ENCODE results near the gene GPR37L1. TPM values are rescaled to one million over a fixed set of nuclear protein-coding genes. Genes with fewer than 3 reads are reported as not detected.

Gene GPR37L1
- total RNA-seq, 5 donors from 2014 or later (not counting 1 experiment from before 2014, with no cell fraction given): not detected

- H3K4me1 Mint-ChIP-seq: peaks cover 89 to 94% (median 90%) of the 10 kb centered on the region in 3 donors
- H3K36me3 Mint-ChIP-seq: peaks cover 11% of the 10 kb centered on the region
- Histone ChIP-seq H3K27ac (ENCODE audit: low read length) (peak overlapping the region; percentile 95), H3K9me3 (no peaks in the 10 kb centered on the region), H3K36me3 (ENCODE audit: control insufficient read depth in 2 of 2, extremely low read depth in 1 of 2, insufficient read depth in 1 of 2, low read length in 1 of 2) (peaks cover 10 to 36% of the 10 kb centered on the region in 2 donors), H3K4me1 (ENCODE audit: control insufficient read depth in 1 of 2, extremely low read depth in 1 of 2, insufficient read depth in 2 of 2, low read length in 2 of 2) (peaks cover 56 to 98% of the 10 kb centered on the region in 2 experiments), H3K4me3 (ENCODE audit: control insufficient read depth in 1 of 2, extremely low read depth in 1 of 2, low read length in 1 of 2) (peak overlapping the region; percentile 72 to 95), H3K27me3 (replicated peaks in 1 of 2; ENCODE audit: control insufficient read depth in 2 of 2, extremely low read depth in 1 of 2, insufficient read depth in 2 of 2, low read length in 1 of 2) (no peaks in the 10 kb centered on the region)
- no peaks in the 10 kb centered on the region for H3K9me3 Mint-ChIP-seq
- H3K27ac Mint-ChIP-seq: peak overlapping the region; percentile 99
- ChIA-PET POLR2A (interaction anchor here in 1 of 2 donors (1.2 kb wide), 1 partner anchor 12 kb away, joined by 3 read pairs; no protein-coding TSS in a partner anchor), CTCF (interaction anchor here (0.6 to 1.6 kb wide), 7 partner anchors 8 to 182 kb away, joined by 3 to 9 read pairs (median 4); partner anchors contain the start of gene UBE2T (in 1 of the 2))
- H3K4me3 Mint-ChIP-seq: peak overlapping the region; percentile 90 to 92 (median 92)
- ATAC-seq (replicated peaks in 1 of 4) (peak; percentile 22 to 47 (median 34)), DNase-seq (peak in 21 of 35 experiments; percentile 21 to 68 (median 42))
- WGBS (ENCODE audit: insufficient coverage): 0% methylated on average over 11 of the region's 16 CpGs
- H3K27me3 Mint-ChIP-seq: no peaks in the 10 kb centered on the region
These were observed 37.0 kb downstream of the GPR37L1 start for GRCh38 chr1:202159534-202160371.

DNA sequence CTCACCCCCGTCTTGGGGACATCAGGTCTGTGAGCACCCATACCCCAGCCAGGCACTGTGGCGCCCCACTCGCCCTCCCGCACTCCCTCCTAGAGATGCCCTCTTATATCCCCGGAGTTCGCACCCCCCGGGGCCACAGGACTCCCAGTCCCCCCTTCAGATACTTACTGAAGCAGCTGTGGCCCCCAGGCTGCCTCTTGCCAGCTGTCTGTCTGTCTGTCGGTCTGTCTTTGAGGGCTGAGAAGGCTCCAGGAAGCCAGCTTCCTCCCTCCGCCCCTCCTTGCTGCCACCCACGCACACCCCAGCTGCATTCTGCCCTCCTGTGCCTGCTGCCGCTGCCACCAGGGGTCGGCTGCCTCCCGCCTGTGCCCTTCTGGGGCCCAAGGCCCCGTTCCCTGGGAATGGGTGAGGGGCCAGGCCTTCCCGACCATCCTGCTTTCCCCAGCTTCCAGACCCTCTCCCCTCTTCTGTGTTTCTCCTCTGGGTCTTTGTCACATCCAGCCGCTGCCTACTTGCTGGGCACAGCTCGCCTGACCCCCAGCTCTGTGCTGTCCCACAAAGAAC lies 37.7 kb downstream of the GPR37L1 start, which contains the start of gene PTPN7:
Gene PTPN7, minus strand, starts transcription at position 226 of the 564 bp plus-strand sequence. CDS start 1,200 bp downstream, outside the sequence.
- WGBS (ENCODE audit: insufficient coverage): 2% methylated on average over 14 of the region's 17 CpGs
- H3K36me3 ChIP-seq (ENCODE audit: control insufficient read depth in 2 of 2, extremely low read depth in 1 of 2, insufficient read depth in 1 of 2, low read length in 1 of 2): peaks cover 7 to 28% of the 10 kb centered on the region in 2 donors
- peaks cover 59 to 98% of the 10 kb centered on the region in 2 experiments for H3K4me1 ChIP-seq (ENCODE audit: control insufficient read depth in 1 of 2, extremely low read depth in 1 of 2, insufficient read depth in 2 of 2, low read length in 2 of 2)
- H3K27me3 ChIP-seq (replicated peaks in 1 of 2; ENCODE audit: control insufficient read depth in 2 of 2, extremely low read depth in 1 of 2, insufficient read depth in 2 of 2, low read length in 1 of 2): no peaks in the 10 kb centered on the region
- no peaks in the 10 kb centered on the region for H3K9me3 ChIP-seq
- Mint-ChIP-seq H3K36me3 (peaks cover 4% of the 10 kb centered on the region), H3K27me3 (no peaks in the 10 kb centered on the region), H3K27ac (peak within 1 kb of the TSS; percentile 99), H3K4me1 (peaks cover 90 to 94% (median 91%) of the 10 kb centered on the region in 3 donors), H3K4me3 (peak within 1 kb of the TSS; percentile 90 to 92 (median 92)), H3K9me3 (no peaks in the 10 kb centered on the region)
- peak within 1 kb of the TSS; percentile 72 to 95 for H3K4me3 ChIP-seq (ENCODE audit: control insufficient read depth in 1 of 2, extremely low read depth in 1 of 2, low read length in 1 of 2)
- DNase-seq (peak; percentile 57 to 86 (median 78)), ATAC-seq (replicated peaks in 1 of 4) (peak; percentile 71 to 75 (median 72))
- ChIA-PET CTCF (interaction anchor here (0.5 to 1.6 kb wide), 7 partner anchors 9 to 181 kb away, joined by 3 to 9 read pairs (median 4); partner anchors contain the start of gene UBE2T (in 1 of the 2)), POLR2A (interaction anchor here in 1 of 2 donors (1.2 kb wide), 1 partner anchor 13 kb away, joined by 3 read pairs; no protein-coding TSS in a partner anchor)
- peak within 1 kb of the TSS; percentile 95 for H3K27ac ChIP-seq (ENCODE audit: low read length)

GRCh38 chr1:202161151-202162046 lies 38.7 kb downstream of the GPR37L1 start:
- peak overlapping the region; percentile 99 for H3K27ac Mint-ChIP-seq

DNA sequence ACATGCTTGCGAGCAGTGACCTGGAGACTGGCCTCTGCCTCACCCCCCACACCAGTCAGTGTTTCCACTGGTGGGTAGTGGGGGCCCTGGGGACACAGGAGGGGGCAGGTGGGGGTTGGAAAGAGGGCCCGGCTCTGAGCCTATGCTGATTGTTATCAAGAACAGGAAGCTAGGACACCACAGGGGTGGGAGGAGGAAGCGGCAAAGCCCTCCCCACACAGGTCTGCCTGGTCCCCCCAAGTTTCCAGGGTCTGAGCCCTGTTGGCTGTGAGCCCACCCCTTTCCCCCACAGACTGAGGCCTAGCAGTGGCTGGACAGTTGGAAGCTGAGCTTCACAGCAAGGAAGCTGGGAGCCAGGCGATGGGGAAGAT lies 39.3 kb downstream of the GPR37L1 start:
- Histone ChIP-seq H3K9me3 (no peaks in the 10 kb centered on the region), H3K4me1 (ENCODE audit: control insufficient read depth in 1 of 2, extremely low read depth in 1 of 2, insufficient read depth in 2 of 2, low read length in 2 of 2) (peaks cover 63 to 98% of the 10 kb centered on the region in 2 experiments), H3K36me3 (ENCODE audit: control insufficient read depth in 2 of 2, extremely low read depth in 1 of 2, insufficient read depth in 1 of 2, low read length in 1 of 2) (peaks cover 2 to 13% of the 10 kb centered on the region in 2 donors), H3K27me3 (replicated peaks in 1 of 2; ENCODE audit: control insufficient read depth in 2 of 2, extremely low read depth in 1 of 2, insufficient read depth in 2 of 2, low read length in 1 of 2) (no peaks in the 10 kb centered on the region), H3K4me3 (ENCODE audit: control insufficient read depth in 1 of 2, extremely low read depth in 1 of 2, low read length in 1 of 2) (peak overlapping the region; percentile 19 to 95), H3K27ac (ENCODE audit: low read length) (peak overlapping the region; percentile 95)
- Mint-ChIP-seq H3K4me3 (peak overlapping the region; percentile 90 to 92 (median 92)), H3K27me3 (no peaks in the 10 kb centered on the region), H3K27ac (peak overlapping the region; percentile 82 to 99), H3K4me1 (peaks cover 84 to 95% (median 86%) of the 10 kb centered on the region in 3 donors), H3K36me3 (peaks cover 3% of the 10 kb centered on the region), H3K9me3 (no peaks in the 10 kb centered on the region)
- DNase-seq (peak in 4 of 35 experiments; percentile 11 to 59 (median 34)), ATAC-seq (replicated peaks in 1 of 4) (peak in 2 of 4 experiments; percentile 4 to 13)
- CTCF ChIA-PET: no interaction called here
- no CpG with 5 or more reads among the region's 4 CpGs for WGBS (ENCODE audit: insufficient coverage)
- POLR2A ChIA-PET: interaction anchor here in 1 of 2 donors (0.6 kb wide), 1 partner anchor 38 kb away, joined by 4 read pairs; no protein-coding TSS in a partner anchor

More at GRCh38 chr1:202161151-202162046, 38.7 kb downstream of the GPR37L1 start:
- Histone ChIP-seq H3K9me3 (no peaks in the 10 kb centered on the region), H3K4me1 (ENCODE audit: control insufficient read depth in 1 of 2, extremely low read depth in 1 of 2, insufficient read depth in 2 of 2, low read length in 2 of 2) (peaks cover 64 to 100% of the 10 kb centered on the region in 2 experiments), H3K36me3 (ENCODE audit: control insufficient read depth in 2 of 2, extremely low read depth in 1 of 2, insufficient read depth in 1 of 2, low read length in 1 of 2) (peaks cover 4 to 19% of the 10 kb centered on the region in 2 donors), H3K27ac (ENCODE audit: low read length) (peak overlapping the region; percentile 95), H3K4me3 (ENCODE audit: control insufficient read depth in 1 of 2, extremely low read depth in 1 of 2, low read length in 1 of 2) (peak overlapping the region; percentile 72 to 95), H3K27me3 (replicated peaks in 1 of 2; ENCODE audit: control insufficient read depth in 2 of 2, extremely low read depth in 1 of 2, insufficient read depth in 2 of 2, low read length in 1 of 2) (no peaks in the 10 kb centered on the region)
- Mint-ChIP-seq H3K4me3 (peak overlapping the region; percentile 90 to 92 (median 92)), H3K4me1 (peaks cover 84 to 95% (median 88%) of the 10 kb centered on the region in 3 donors), H3K9me3 (no peaks in the 10 kb centered on the region), H3K36me3 (peaks cover 3% of the 10 kb centered on the region), H3K27me3 (no peaks in the 10 kb centered on the region)
- no peak for ATAC-seq (replicated peaks in 1 of 4)
- POLR2A ChIA-PET: interaction anchor here in 1 of 2 donors (0.6 kb wide), 1 partner anchor 39 kb away, joined by 4 read pairs; no protein-coding TSS in a partner anchor
- 13% methylated on average over 11 of the region's 22 CpGs for WGBS (ENCODE audit: insufficient coverage)
- DNase-seq: no peak
- CTCF ChIA-PET: no interaction called here

DNA sequence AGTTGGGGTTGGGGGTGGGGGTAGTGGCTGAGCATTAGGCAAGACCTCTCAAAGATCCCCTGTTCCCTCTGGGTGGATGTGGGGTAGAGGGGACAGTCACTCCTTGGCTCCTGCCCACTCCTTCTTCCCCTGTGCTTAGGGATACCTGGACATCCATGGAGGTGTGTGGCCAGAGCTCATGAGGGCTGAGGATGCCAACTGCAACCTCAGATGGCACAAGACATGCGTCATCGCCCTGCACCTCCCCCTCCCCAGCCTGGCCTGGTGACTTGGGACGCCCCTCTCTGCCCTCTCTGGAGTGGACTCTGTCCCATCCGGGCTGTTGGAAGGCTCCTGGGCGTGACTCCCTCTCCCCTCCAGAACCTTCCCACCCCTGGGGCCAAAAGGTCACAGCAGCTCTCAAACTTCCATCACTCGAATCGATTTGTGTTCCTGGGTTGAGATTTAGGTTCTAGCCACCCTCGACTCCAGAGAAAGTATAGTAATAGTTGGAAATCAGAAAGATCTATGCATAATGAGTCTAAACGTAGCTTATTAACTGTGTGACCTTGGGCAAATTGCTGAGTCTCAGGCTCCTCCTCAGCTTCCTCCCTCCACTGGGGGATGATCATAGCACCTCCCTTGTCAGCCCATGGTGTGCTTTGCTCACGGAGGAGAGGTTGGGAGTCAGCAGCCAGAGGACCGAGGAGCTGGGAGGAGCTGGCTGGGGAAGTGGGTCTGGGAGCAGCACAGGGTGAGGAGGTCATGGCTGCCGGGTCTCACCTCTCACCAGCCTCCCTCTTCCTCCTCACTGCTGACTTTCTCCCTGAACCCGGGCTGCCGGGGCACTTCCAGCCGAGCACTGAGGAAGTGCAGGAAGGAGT lies 39.9 kb downstream of the GPR37L1 start:
- 14% methylated on average over 5 of the region's 15 CpGs for WGBS (ENCODE audit: insufficient coverage)
- Histone ChIP-seq H3K9me3 (no peaks in the 10 kb centered on the region), H3K36me3 (ENCODE audit: control insufficient read depth in 2 of 2, extremely low read depth in 1 of 2, insufficient read depth in 1 of 2, low read length in 1 of 2) (peaks cover 0 to 7% of the 10 kb centered on the region in 2 donors), H3K27me3 (replicated peaks in 1 of 2; ENCODE audit: control insufficient read depth in 2 of 2, extremely low read depth in 1 of 2, insufficient read depth in 2 of 2, low read length in 1 of 2) (no peaks in the 10 kb centered on the region), H3K4me1 (ENCODE audit: control insufficient read depth in 1 of 2, extremely low read depth in 1 of 2, insufficient read depth in 2 of 2, low read length in 2 of 2) (peaks cover 63 to 92% of the 10 kb centered on the region in 2 experiments), H3K4me3 (ENCODE audit: control insufficient read depth in 1 of 2, extremely low read depth in 1 of 2, low read length in 1 of 2) (peak overlapping the region; percentile 3 to 19), H3K27ac (ENCODE audit: low read length) (peak overlapping the region; percentile 95)
- H3K36me3 Mint-ChIP-seq: peaks cover under 1% of the 10 kb centered on the region
- no peaks in the 10 kb centered on the region for H3K27me3 Mint-ChIP-seq
- H3K4me1 Mint-ChIP-seq: peaks cover 82 to 93% (median 83%) of the 10 kb centered on the region in 3 donors
- ATAC-seq (replicated peaks in 1 of 4): no peak
- ChIA-PET CTCF (interaction anchor here (0.6 to 1.8 kb wide), 3 partner anchors 8 to 78 kb away, joined by 5 to 9 read pairs (median 6); no protein-coding TSS in a partner anchor), POLR2A (interaction anchor here (0.6 to 1.0 kb wide), 3 partner anchors 8 to 298 kb away, joined by 3 to 7 read pairs (median 4); no protein-coding TSS in a partner anchor)
- H3K9me3 Mint-ChIP-seq: no peaks in the 10 kb centered on the region
- peak in 1 of 35 experiments; percentile 55 for DNase-seq
- H3K4me3 Mint-ChIP-seq: peak overlapping the region; percentile 53 to 92 (median 92)
- H3K27ac Mint-ChIP-seq: peak overlapping the region; percentile 86 to 99
